ENCODE measurements around the gene JADE1. TPM values are rescaled to one million over a fixed set of nuclear protein-coding genes. Genes with fewer than 3 reads are reported as not detected.

JADE1 gene
- total and polyA plus RNA-seq, 2 experiments from 2014 or later: 32.1 to 37.6 TPM

GRCh38 chr4:128796934-128797333, 12.6 kb upstream of the JADE1 start:
- Histone ChIP-seq H3K36me3 (ENCODE audit: low read depth) (no peaks in the 10 kb centered on the region), H2AFZ (no peak overlapping the region), H3K4me3 (no peak overlapping the region), H3K27me3 (replicated peaks; ENCODE audit: insufficient read depth) (no peaks in the 10 kb centered on the region), H3K79me2 (ENCODE audit: insufficient read depth) (no peaks in the 10 kb centered on the region), H3K4me2 (ENCODE audit: unreplicated experiment) (no peak overlapping the region), H3K4me1 (ENCODE audit: insufficient read depth) (peaks cover 6% of the 10 kb centered on the region), H3F3A (ENCODE audit: insufficient read depth) (no peaks in the 10 kb centered on the region), H3K9me3 (ENCODE audit: low read depth) (no peaks in the 10 kb centered on the region), H3K9me2 (ENCODE audit: insufficient read depth) (no peaks in the 10 kb centered on the region), H4K20me1 (ENCODE audit: insufficient read depth) (no peaks in the 10 kb centered on the region), H3K27ac (no peak overlapping the region), H3K9ac (no peak overlapping the region)
- in situ Hi-C loops (cut with MboI): no loop called here
- no peak for TF ChIP-seq EZH2phosphoT487 (IDR thresholded peaks at IDR 0.05; ENCODE audit: insufficient read depth, low read depth)
- TF ChIP-seq EZH2 (IDR thresholded peaks at IDR 0.05; ENCODE audit: insufficient read depth, poor library complexity, severe bottlenecking): no peak
- DNase-seq: peak; percentile 39
- 85 to 86% methylated on average over 3 of the region's 3 CpGs for WGBS, 2 experiments (ENCODE audit: low coverage in 1 of 2, low lambda C conversion rate in 2 of 2, missing lambda C conversion rate in 2 of 2)

GRCh38 chr4:128800284-128800683, 9.2 kb upstream of the JADE1 start:
- no peak overlapping the region for H2AFZ ChIP-seq
- no peak overlapping the region for H3K4me2 ChIP-seq (ENCODE audit: unreplicated experiment)
- H3F3A ChIP-seq (ENCODE audit: insufficient read depth): no peaks in the 10 kb centered on the region
- H3K36me3 ChIP-seq (ENCODE audit: low read depth): no peaks in the 10 kb centered on the region
- no peaks in the 10 kb centered on the region for H3K27me3 ChIP-seq (replicated peaks; ENCODE audit: insufficient read depth)
- no peaks in the 10 kb centered on the region for H4K20me1 ChIP-seq (ENCODE audit: insufficient read depth)
- in situ Hi-C loops (cut with MboI): loop anchor here (10.0 kb wide), 1 partner anchor 345 kb away; no protein-coding TSS in a partner anchor
- H3K79me2 ChIP-seq (ENCODE audit: insufficient read depth): no peaks in the 10 kb centered on the region
- no peak overlapping the region for H3K4me3 ChIP-seq
- H3K9ac ChIP-seq: no peak overlapping the region
- TF ChIP-seq EZH2 (IDR thresholded peaks at IDR 0.05; ENCODE audit: insufficient read depth, poor library complexity, severe bottlenecking): no peak
- TF ChIP-seq EZH2phosphoT487 (IDR thresholded peaks at IDR 0.05; ENCODE audit: insufficient read depth, low read depth): no peak
- peaks cover 6% of the 10 kb centered on the region; the same call in 1 of the 2 replicates for H3K4me1 ChIP-seq (ENCODE audit: insufficient read depth)
- H3K9me2 ChIP-seq (ENCODE audit: insufficient read depth): no peaks in the 10 kb centered on the region
- WGBS, 2 experiments (ENCODE audit: low coverage in 1 of 2, low lambda C conversion rate in 2 of 2, missing lambda C conversion rate in 2 of 2): 97 to 100% methylated on average over 2 of the region's 2 CpGs
- no peak for DNase-seq
- H3K27ac ChIP-seq: no peak overlapping the region
- no peaks in the 10 kb centered on the region for H3K9me3 ChIP-seq (ENCODE audit: low read depth)

- in situ Hi-C loops (cut with MboI): loop anchor here (10.0 kb wide), 1 partner anchor 346 kb away; no protein-coding TSS in a partner anchor
- H3K27me3 ChIP-seq (replicated peaks; ENCODE audit: insufficient read depth): no peaks in the 10 kb centered on the region
- H3K27ac ChIP-seq: no peak overlapping the region
- no peaks in the 10 kb centered on the region for H3K9me2 ChIP-seq (ENCODE audit: insufficient read depth)
- no peaks in the 10 kb centered on the region for H3K36me3 ChIP-seq (ENCODE audit: low read depth)
- H2AFZ ChIP-seq: no peak overlapping the region
- TF ChIP-seq EZH2 (IDR thresholded peaks at IDR 0.05; ENCODE audit: insufficient read depth, poor library complexity, severe bottlenecking) (no peak), EZH2phosphoT487 (IDR thresholded peaks at IDR 0.05; ENCODE audit: insufficient read depth, low read depth) (no peak)
- no peak overlapping the region for H3K4me3 ChIP-seq
- H3F3A ChIP-seq (ENCODE audit: insufficient read depth): no peaks in the 10 kb centered on the region
- WGBS, 2 experiments (ENCODE audit: low coverage in 1 of 2, low lambda C conversion rate in 2 of 2, missing lambda C conversion rate in 2 of 2): 87 to 91% methylated on average over 3 of the region's 3 CpGs
- no peaks in the 10 kb centered on the region for H3K9me3 ChIP-seq (ENCODE audit: low read depth)
- no peaks in the 10 kb centered on the region for H4K20me1 ChIP-seq (ENCODE audit: insufficient read depth)
- no peaks in the 10 kb centered on the region for H3K79me2 ChIP-seq (ENCODE audit: insufficient read depth)
- peaks cover 6% of the 10 kb centered on the region; the same call in 1 of the 2 replicates for H3K4me1 ChIP-seq (ENCODE audit: insufficient read depth)
- no peak for DNase-seq
- no peak overlapping the region for H3K4me2 ChIP-seq (ENCODE audit: unreplicated experiment)
- H3K9ac ChIP-seq: no peak overlapping the region
Observed at GRCh38 chr4:128800701-128801284, 8.7 kb upstream of the JADE1 start.

- no peak overlapping the region for H3K9ac ChIP-seq
- WGBS, 2 experiments (ENCODE audit: low coverage in 1 of 2, low lambda C conversion rate in 2 of 2, missing lambda C conversion rate in 2 of 2): 71 to 76% methylated on average over 9 of the region's 9 CpGs
- no peaks in the 10 kb centered on the region for H3K4me1 ChIP-seq (ENCODE audit: insufficient read depth)
- TF ChIP-seq EZH2 (IDR thresholded peaks at IDR 0.05; ENCODE audit: insufficient read depth, poor library complexity, severe bottlenecking): no peak
- no peak for TF ChIP-seq EZH2phosphoT487 (IDR thresholded peaks at IDR 0.05; ENCODE audit: insufficient read depth, low read depth)
- H3K9me2 ChIP-seq (ENCODE audit: insufficient read depth): no peaks in the 10 kb centered on the region
- H4K20me1 ChIP-seq (ENCODE audit: insufficient read depth): no peaks in the 10 kb centered on the region
- no peak overlapping the region for H2AFZ ChIP-seq
- no peak for DNase-seq
- H3K4me2 ChIP-seq (ENCODE audit: unreplicated experiment): no peak overlapping the region
- H3F3A ChIP-seq (ENCODE audit: insufficient read depth): no peaks in the 10 kb centered on the region
- H3K27ac ChIP-seq: no peak overlapping the region
- H3K79me2 ChIP-seq (ENCODE audit: insufficient read depth): no peaks in the 10 kb centered on the region
- in situ Hi-C loops (cut with MboI): loop anchor here (10.0 kb wide), 1 partner anchor 348 kb away; no protein-coding TSS in a partner anchor
- H3K36me3 ChIP-seq (ENCODE audit: low read depth): no peaks in the 10 kb centered on the region
- H3K4me3 ChIP-seq: no peak overlapping the region
- no peaks in the 10 kb centered on the region for H3K9me3 ChIP-seq (ENCODE audit: low read depth)
- H3K27me3 ChIP-seq (replicated peaks; ENCODE audit: insufficient read depth): no peaks in the 10 kb centered on the region
Observed at GRCh38 chr4:128802680-128803628, 6.5 kb upstream of the JADE1 start.
